Measurements from ENCODE around the gene FBXO30.

- TF ChIP-seq POLR2A (IDR thresholded peaks at IDR 0.05) (no peak), CTCF (IDR thresholded peaks at IDR 0.05) (no peak), POLR2AphosphoS5 (IDR thresholded peaks at IDR 0.05) (no peak)
Measured at GRCh38 chr6:145829102-145829501, 14.5 kb upstream of the FBXO30 start.

All from upper lobe of left lung (tissue), 4 donors.